HG03520 (cell line): ENCODE results near the gene PDCD4.

Source experiments
- ATAC-seq: cut with Tn5 transposase; IDR thresholded peaks from one replicate; pipeline ENCODE4 v1.9.1; 2021; ENCODE audit warnings: mild to moderate bottlenecking, moderate library complexity; ENCODE audit not compliant: unreplicated experiment

Gene PDCD4

DNA sequence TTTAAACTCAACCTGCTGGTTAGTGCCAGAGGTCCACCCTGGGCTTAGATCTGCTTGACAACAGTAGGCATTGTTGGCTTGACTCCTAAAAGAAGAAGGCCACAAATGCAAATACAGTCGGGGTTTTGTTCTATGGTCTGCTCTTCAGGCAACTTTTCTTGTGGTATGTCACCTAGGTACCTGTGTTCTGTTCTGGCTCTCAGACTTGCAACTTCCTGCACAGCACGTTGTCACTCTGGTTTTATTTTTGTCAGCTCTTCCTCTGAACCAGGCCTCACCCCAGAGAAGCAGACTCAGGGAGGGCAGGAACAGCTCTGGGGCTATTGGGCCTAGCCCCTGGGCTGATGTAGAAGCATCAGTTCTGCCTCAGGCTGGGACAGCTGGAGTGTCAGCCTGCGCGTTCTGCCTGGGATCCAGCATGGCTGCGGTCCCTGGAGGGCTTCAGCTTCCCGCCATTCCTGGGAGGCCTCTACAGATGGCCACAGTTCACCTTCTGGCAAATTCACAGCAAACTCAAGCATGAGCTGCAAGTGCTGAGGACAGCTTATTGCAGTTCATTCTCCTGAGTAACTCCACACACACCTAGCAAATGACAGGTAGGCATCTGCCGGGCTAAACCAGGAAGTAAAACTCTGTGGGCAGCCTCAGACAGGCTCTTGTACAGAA, 11.0 kb upstream of the PDCD4 start:
- peak; percentile 44 for ATAC-seq

- no peak for ATAC-seq
Measured at GRCh38 chr10:110861476-110861875, 10.3 kb upstream of the PDCD4 start.

- no peak for ATAC-seq
Measured at GRCh38 chr10:110861930-110862649, 9.6 kb upstream of the PDCD4 start.

DNA sequence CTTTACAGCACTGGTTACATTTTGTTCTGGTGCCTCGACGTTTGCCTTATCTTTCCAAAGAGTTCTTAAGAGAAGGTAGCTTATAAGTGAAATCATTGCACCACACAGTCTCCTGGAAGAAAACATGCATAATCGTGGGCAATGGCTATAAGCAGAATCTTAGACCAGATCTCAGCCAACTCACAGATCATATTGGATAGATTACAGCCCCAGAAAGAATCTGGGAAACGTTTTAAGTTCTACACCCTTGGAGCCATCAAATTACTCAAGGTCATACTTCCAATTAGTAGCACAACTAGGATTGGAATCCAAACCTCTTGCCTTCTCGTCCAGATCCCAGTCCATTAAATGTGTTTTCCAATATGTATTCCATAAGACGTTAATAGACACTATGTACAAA, 8.8 kb upstream of the PDCD4 start:
- ATAC-seq = no peak

DNA sequence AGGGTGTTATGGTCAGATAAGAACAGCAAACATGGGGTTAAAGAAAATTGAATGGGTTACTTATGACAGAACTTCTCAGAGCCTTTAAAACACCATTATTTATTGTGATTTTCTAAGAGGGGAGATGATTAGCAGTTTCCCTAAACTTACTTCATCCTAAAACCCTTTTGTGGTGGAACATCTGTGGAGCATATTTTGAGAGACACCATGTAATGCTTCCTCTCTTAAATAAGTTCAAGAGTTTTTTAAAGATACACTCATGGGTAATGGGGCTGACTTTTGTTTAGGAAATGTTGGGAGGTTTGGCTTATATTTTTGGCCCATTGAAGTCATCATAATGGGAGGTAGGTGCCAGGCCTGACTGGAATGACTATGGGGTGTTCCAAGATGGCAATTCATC, 8.4 kb upstream of the PDCD4 start:
- no peak for ATAC-seq

DNA sequence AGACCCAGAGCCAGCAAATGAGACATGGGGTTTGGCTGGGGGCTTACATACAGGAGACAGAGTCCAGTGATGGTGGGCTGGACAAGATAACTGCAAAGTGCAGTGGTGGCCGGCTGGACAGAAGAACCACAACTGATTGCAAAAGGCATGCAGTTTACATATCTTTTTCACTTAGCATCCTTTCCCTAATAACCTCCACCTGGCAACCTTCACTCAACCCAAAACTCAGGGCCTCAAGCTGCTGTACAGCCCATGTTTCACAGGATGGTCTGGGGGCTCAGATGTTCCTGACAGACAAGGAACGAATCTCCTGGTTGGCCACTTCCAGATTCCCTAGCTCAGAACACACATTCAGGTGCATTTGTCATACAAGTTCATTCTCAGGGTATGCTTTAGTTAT, 7.8 kb upstream of the PDCD4 start:
- ATAC-seq = no peak

DNA sequence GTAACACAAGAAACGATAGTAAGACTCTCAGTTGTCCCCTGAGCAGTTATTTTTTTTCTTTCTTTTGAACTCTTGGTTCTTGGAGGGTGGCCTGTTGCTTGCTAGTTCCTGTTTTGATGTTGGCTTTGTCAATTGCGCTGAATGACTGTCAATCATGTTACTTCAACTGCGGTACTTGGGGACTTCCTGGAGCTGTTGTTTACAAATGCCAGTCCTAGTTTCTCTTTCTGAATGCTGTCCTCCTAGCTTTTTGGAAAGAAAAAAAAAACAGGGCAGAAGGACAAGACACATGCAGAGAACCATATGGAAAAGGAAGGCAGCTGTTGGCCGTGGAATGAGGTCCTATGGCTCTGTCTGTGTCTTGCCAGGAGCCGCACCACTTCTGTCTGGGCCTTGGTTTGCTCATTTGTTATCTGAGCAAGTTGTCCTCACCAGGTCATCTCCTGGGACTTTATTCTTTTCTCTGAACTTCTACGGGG, 7.0 kb upstream of the PDCD4 start:
- ATAC-seq = peak; percentile 60

- no peak for ATAC-seq
Measured at GRCh38 chr10:110865186-110865808, 6.4 kb upstream of the PDCD4 start.

GRCh38 chr10:110865809-110866482, 5.8 kb upstream of the PDCD4 start:
- ATAC-seq = no peak

DNA sequence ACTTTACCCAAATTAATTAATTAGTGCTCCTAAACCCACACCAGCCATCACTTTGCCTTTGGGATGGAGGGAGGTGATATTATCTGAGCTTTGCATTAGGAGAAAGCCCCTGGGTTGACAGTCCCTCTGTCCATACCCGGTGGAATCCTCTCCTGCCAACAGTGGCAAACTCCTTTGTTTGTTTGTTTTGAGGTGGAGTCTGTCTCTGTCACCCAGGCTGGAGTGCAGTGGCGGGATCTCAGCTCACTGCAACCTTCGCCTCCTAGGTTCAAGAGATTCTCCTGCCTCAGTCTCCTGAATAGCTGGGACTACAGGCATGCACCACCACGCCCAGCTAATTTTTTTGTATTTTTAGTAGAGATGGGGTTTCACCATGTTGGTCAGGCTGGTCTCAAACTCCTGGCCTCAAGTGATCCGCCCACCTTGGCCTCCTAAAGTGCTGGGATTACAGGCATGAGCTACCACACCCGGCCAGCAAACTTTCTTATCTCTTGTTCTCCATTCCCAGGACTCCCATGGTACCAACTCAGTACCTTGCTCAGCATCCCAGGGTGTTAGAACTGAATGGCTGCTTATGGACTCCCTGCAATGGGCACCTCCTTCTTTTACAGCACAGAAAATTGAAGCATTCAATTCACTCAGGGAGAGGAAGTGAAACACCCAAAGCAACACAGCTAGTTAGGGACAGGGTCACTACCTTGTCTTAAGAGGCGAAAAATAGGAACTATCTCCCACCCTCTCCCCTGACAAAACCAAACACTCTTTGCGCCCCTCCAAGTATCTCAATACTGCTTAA, 4.5 kb upstream of the PDCD4 start:
- peak; percentile 34 for ATAC-seq

- ATAC-seq = no peak
Measured at GRCh38 chr10:110867807-110868465, 3.8 kb upstream of the PDCD4 start.

- ATAC-seq = no peak
Measured at GRCh38 chr10:110868981-110869380, 2.7 kb upstream of the PDCD4 start.

DNA sequence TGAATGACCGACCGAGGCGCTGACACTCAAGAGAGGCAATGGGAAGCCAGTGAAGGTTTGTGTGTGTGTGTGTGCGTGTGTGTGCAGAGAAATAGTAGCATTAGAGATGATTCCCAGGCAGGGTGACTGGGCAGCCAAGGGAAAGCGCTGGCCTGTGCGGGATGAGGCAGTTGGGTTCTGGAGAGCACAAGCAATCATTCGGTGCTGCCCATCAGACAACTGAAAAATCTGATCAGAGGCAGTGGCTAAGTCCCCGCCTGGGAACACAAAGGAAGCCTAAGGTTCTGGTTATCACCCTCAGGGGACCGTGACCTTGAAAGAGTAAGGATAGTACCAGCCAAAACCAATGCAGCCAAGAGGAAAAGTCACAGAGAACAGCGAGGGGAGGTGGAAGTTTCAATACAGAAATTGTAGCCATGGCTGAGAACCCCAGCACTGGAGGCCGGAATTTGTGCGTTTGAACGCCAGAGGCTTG, 868 bp upstream of the PDCD4 start:
- ATAC-seq = no peak

DNA sequence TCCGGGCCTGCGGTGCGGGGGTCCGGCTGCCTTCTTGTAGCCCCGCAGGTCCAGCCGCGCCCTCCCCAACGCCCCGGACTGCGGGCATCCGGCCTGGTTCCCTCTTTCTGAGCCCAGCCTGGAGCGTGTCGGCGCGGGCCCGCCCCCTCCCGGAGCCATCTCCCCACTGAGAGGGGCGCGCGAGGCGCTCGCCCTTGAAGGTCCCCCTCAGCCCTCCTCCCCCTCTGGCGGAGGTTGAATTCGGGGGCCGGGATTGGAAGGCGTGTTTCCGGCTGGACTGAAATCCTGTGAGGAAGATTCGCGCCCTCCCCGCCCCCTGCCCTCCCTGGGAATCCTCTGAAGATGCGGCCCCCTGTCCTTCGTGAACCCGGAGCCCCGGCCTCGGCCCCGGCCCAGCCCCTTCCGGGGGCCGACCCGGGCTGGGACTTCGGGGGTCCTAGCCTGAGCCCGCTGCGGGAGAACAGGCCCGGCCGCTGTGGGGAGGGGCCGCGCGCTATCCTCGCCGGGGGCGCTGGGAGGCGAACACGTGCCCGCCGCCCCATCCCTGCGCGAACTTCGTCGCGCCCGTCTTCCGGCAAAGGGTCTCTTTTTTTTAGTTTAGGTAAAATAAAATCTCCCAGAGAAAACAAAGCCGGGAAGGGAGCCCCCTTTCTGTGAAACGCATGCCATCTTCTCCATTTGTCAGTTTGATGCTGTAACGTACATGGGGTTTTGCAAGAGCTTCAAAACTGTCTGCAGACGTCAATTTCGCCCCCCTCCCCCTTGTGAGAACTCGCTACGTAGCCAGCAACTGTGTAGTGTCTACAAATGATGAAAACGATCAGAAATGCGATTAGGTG, 636 bp downstream of the PDCD4 start:
- ATAC-seq = peak; percentile 29

DNA sequence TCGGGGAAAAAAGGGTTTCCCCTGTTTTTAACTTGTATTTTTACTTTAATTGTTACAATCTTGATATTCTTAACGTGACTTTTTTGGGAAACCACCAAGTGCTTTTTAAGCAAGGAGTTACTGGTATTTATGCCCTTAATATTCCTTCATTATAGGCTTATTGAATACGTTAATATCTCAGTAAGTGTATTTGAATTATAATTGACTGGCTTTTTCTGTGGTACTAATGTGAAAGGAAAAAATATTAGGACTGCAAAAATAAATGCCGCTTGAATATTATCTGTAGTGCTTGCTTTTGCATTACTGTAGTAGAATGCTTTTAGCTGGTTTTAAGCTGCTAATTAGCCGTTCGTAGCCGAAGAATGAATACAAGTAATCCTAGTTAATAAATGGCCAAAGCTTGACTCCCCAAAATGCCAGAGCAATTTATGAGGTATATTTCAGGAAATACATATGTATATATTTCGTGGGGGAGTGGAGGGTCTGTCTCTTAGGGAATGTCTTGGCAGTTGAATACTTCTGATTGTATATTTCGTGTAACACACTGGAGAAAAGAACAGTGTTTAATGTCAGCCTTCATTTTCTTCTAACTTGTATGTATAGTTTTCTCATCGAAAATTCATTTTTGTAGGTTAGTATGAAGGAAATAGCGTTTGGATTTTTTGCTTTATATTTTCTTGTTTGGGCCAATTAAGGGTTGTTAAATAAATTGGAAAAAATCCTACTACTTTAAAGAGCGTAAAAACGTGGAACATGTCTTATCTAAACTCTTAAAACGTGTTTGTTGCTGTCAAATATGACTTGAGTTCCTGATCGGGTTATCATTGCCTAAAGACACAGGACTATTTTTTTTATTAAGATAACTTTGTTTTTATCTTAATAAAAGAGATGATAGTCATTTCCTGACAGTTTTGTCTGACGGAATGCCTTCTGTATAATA, 1.5 kb downstream of the PDCD4 start:
- ATAC-seq = no peak

GRCh38 chr10:110873951-110874350, 2.2 kb downstream of the PDCD4 start:
- ATAC-seq = no peak

- no peak for ATAC-seq
Measured at GRCh38 chr10:110876000-110876399, 4.3 kb downstream of the PDCD4 start.

DNA sequence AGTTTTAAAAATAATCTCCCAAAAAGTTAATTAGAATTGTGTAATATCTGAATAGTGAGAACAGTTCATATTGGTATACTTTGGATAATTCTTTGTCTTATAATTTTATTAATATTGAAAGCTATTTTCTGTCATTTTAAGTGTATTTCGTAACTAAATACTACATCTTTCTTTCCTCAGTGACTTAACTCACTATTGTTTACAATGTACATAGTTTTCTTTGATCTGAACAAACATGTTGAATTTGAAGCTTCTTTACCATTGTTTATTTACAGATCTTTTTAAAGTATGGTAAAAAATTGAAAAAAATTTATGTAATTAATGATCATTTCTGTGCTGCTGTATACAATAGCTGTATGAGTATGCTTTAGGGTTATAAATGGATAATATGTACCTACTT, 5.1 kb downstream of the PDCD4 start:
- no peak for ATAC-seq
